ENCODE data around the gene NKX2-3.

DNA sequence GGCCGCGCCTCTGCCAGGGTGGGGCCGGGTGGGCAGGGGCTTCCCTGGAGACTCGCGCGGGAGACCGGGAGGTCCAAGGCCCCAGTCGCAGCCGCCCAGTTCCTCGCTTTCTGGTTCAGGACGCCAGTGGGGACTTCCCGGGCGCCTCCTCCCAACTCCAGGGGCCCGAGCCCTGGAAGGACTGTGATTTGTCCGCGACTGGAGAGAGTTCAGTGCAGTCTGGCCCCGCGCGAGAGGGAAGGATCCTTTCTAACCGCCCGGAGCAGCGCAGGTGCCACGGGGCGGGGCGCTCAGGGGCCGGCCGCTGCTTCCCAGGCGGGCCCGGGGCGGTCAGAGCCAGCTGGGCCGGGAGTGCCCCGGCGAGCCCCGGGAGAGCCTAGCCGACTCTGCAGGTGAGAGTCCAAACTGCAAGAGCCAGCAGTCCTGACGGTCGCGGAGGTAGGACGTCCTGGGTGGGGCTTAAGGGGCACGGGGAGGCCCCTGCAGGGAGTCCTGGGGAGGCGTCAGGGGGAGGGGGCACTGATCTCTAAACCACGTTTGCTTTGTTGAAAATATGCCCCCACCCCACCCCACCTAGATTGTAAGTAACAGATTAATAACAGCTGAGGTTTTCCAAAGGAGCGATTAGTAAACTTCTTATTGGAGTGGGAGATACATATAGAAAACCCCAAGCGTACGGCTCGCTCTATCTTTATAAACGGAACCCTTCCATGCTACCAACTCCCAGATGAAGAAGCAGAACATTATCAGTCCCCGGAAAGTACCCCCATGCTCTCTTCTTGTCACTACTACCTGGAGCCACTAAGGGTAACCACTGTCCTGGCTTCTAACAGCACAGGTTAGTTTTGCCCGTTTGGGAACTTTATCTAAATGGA is 8.2 kb downstream of the NKX2-3 start:
- TF ChIP-seq POLR2A (IDR thresholded peaks at IDR 0.05) = no peak
- TF ChIP-seq, protein P1, sequence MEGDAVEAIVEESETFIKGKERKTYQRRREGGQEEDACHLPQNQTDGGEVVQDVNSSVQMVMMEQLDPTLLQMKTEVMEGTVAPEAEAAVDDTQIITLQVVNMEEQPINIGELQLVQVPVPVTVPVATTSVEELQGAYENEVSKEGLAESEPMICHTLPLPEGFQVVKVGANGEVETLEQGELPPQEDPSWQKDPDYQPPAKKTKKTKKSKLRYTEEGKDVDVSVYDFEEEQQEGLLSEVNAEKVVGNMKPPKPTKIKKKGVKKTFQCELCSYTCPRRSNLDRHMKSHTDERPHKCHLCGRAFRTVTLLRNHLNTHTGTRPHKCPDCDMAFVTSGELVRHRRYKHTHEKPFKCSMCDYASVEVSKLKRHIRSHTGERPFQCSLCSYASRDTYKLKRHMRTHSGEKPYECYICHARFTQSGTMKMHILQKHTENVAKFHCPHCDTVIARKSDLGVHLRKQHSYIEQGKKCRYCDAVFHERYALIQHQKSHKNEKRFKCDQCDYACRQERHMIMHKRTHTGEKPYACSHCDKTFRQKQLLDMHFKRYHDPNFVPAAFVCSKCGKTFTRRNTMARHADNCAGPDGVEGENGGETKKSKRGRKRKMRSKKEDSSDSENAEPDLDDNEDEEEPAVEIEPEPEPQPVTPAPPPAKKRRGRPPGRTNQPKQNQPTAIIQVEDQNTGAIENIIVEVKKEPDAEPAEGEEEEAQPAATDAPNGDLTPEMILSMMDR (IDR thresholded peaks at IDR 0.05 in 4 of 5, conservative IDR thresholded peaks at IDR 0.05 in 1 of 5) = no peak
